Choroid plexus epithelial cell (primary cell): Measurements from ENCODE around the gene CCDC85B.

ENCODE experiments used
- DNase-seq: peaks from one replicate; pipeline ENCODE4 v3.0.0-alpha.2; 2010; ENCODE audit warnings: low read depth
- H3K4me3 ChIP-seq: 2 replicates; pipeline ENCODE4 v1.5.1; 2011; ENCODE audit warnings: low read depth, mild to moderate bottlenecking, control low read depth, low read length, moderate library complexity
- CTCF ChIP-seq: conservative IDR thresholded peaks from 2 replicates; pipeline ENCODE4 v1.5.1; 2011; ENCODE audit warnings: low read depth, mild to moderate bottlenecking, control low read depth, inconsistent platforms, low read length, moderate library complexity

Gene CCDC85B

GRCh38 chr11:65892661-65893317 is 2.3 kb downstream of the CCDC85B start:
- no peak for TF ChIP-seq CTCF
- H3K4me3 ChIP-seq, result no peak overlapping the region
- DNase-seq, result no peak

GRCh38 chr11:65894034-65894591 is 3.6 kb downstream of the CCDC85B start:
- peak; percentile 13 for TF ChIP-seq CTCF
- H3K4me3 ChIP-seq, result no peak overlapping the region
- no peak for DNase-seq

GRCh38 chr11:65895482-65895981 is 5.1 kb downstream of the CCDC85B start:
- TF ChIP-seq CTCF, result no peak
- no peak for DNase-seq
- no peak overlapping the region for H3K4me3 ChIP-seq

- no peak for TF ChIP-seq CTCF
- H3K4me3 ChIP-seq, result no peak overlapping the region
- no peak for DNase-seq
Observed at GRCh38 chr11:65896034-65896999, 5.8 kb downstream of the CCDC85B start.

- H3K4me3 ChIP-seq, result no peak overlapping the region
- DNase-seq, result no peak
- no peak for TF ChIP-seq CTCF
Observed at GRCh38 chr11:65897020-65897471, 6.6 kb downstream of the CCDC85B start.

- DNase-seq, result peak; percentile 34
- peak overlapping the region; percentile 82 for H3K4me3 ChIP-seq
- TF ChIP-seq CTCF, result no peak
Observed at GRCh38 chr11:65898656-65899355, 8.3 kb downstream of the CCDC85B start.
